ENCODE results near the gene COL21A1. TPM values are rescaled to one million over a fixed set of nuclear protein-coding genes. Genes with fewer than 3 reads are reported as not detected.

The COL21A1 gene
- total RNA-seq, 2 donors from 2014 or later, result not detected

DNA sequence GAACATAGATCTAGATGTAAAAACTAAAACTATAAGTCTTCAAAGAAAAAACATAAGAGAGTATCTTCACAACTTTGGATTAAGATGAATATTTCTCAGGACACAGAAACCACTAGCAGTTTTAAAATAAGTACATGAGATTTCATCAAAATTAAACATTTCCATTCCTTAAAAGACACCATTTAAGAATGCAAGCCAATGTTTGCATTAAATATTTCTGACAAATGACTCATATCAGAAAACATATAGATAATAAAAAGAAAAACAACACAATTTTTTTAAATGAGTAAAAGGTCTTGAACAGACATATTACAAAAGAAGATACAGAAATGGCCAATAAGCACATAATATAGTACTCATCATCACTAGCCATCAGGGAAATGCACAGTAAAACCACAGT lies 59.7 kb downstream of the COL21A1 start:
- no peak overlapping the region for H3K27ac Mint-ChIP-seq
- no peak overlapping the region for H3K4me3 Mint-ChIP-seq
- H3K4me1 Mint-ChIP-seq, result no peaks in the 10 kb centered on the region
- H3K9me3 Mint-ChIP-seq, result peaks cover 12% of the 10 kb centered on the region
- no peaks in the 10 kb centered on the region for H3K36me3 Mint-ChIP-seq (ENCODE audit: low read depth)
- ATAC-seq (replicated peaks), result no peak
- no peaks in the 10 kb centered on the region for H3K27me3 Mint-ChIP-seq

DNA sequence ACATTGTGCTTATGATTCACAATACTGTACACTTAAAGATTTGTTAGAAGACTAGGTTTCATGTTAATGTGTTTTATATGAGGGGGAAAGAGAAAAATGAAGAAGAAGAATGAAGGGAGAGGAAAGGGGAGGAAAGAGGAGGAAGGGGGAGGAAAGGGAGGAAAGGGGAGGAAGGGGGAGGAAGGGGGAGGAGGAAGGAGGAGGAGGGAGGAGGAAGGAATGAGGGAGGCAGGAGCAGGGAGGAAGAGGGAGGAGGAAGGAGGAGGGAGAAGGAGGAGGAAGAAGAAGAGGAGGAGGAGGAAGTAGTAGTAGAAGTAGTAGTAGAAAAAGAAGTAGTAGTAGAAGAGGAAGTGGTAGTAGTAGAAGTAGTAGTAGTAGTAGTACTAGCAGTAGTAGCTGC lies 70.6 kb downstream of the COL21A1 start:
- no peak overlapping the region for H3K27ac Mint-ChIP-seq
- no peak for ATAC-seq (replicated peaks)

DNA sequence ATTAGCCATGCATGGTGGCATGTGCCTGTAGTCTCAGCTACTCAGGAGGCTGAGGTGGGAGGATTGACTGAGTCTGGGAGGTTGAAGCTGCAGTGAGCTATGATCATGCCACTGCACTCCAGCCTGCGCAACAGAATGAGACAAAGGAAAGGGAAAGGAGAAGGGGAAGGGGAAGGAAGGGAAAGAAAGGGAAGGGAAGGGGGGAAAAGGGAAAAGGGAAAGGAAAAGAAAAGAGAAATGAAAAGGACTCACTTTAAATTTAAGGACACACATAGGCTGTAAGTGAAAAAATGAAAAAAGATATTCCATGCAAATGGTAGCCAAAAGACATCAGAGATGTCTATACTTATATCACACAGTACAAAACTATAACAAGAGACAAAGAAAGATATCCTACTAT lies 74.2 kb downstream of the COL21A1 start:
- no peak for ATAC-seq (replicated peaks)
- Mint-ChIP-seq H3K27ac (no peak overlapping the region), H3K36me3 (ENCODE audit: low read depth) (no peaks in the 10 kb centered on the region), H3K4me1 (no peaks in the 10 kb centered on the region), H3K9me3 (peaks cover 32% of the 10 kb centered on the region), H3K4me3 (no peak overlapping the region), H3K27me3 (no peaks in the 10 kb centered on the region)

More for the DNA sequence above, 70.6 kb downstream of the COL21A1 start:
- H3K27me3 Mint-ChIP-seq, result no peaks in the 10 kb centered on the region
- no peak overlapping the region for H3K4me3 Mint-ChIP-seq
- no peaks in the 10 kb centered on the region for H3K4me1 Mint-ChIP-seq
- H3K9me3 Mint-ChIP-seq, result peaks cover 24% of the 10 kb centered on the region
- H3K36me3 Mint-ChIP-seq (ENCODE audit: low read depth), result no peaks in the 10 kb centered on the region

DNA sequence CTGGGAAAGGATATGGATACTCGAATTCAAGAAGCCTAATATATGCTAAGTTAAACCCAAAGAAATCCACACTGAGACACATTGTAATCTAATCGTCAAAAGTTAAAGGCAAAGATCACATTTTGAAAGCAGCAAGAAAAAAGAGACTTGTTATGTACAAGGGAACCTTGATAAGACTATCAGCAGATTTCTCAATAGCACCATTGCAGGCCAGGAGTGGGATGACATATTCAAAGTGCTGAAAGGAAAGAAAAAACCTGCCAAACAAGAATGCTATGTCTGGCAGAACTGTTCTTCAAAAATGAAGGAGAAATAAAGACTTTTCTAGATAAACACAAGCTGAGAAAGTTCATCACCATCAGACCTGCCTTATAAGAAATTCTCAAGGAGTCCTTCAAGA lies 75.2 kb downstream of the COL21A1 start:
- Mint-ChIP-seq H3K9me3 (peaks cover 32% of the 10 kb centered on the region), H3K4me3 (no peak overlapping the region), H3K36me3 (ENCODE audit: low read depth) (no peaks in the 10 kb centered on the region), H3K4me1 (no peaks in the 10 kb centered on the region), H3K27me3 (no peaks in the 10 kb centered on the region), H3K27ac (no peak overlapping the region)
- no peak for ATAC-seq (replicated peaks)

DNA sequence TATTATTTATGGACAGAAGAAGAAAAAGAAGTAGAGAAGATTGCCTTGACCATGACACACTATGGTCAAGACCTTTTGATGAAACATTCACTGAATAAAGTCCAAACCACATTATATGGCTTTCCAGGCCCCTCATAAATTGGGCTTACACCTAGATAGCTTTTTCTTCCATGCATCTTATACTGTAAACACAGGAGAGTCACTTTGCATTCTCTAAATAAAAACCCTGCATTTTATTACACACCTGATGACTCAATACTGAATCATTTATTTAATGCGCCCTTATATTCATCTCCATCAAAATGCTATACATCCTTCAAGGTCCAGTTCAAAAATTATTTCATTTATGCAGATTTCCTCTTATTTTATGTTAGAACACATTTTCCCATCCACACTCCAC lies 78.0 kb downstream of the COL21A1 start:
- Mint-ChIP-seq H3K27ac (no peak overlapping the region), H3K4me1 (no peaks in the 10 kb centered on the region), H3K36me3 (ENCODE audit: low read depth) (no peaks in the 10 kb centered on the region), H3K27me3 (no peaks in the 10 kb centered on the region), H3K4me3 (no peak overlapping the region), H3K9me3 (peaks cover 17% of the 10 kb centered on the region)
- no peak for ATAC-seq (replicated peaks)

DNA sequence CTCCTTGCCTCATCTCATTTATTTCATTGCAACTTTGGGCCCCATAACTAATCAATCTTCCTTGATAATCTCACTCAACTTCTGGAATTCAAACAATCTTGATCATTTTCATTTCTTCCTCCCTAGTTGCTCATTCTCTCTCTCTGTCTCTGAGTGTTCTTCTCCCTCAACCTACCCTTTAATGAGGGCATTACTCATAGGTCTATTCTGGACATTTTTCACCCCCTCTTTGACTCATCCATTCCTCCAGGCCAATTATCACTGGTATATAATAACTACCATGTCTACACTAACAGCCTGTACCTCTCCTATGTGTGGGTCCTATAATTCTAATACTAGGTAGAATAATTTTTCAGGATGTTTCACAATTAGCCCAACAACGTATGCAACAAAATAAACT lies 78.8 kb downstream of the COL21A1 start:
- Mint-ChIP-seq H3K4me3 (no peak overlapping the region), H3K27me3 (no peaks in the 10 kb centered on the region), H3K4me1 (no peaks in the 10 kb centered on the region), H3K36me3 (ENCODE audit: low read depth) (no peaks in the 10 kb centered on the region), H3K27ac (no peak overlapping the region), H3K9me3 (peaks cover 17% of the 10 kb centered on the region)
- no peak for ATAC-seq (replicated peaks)

DNA sequence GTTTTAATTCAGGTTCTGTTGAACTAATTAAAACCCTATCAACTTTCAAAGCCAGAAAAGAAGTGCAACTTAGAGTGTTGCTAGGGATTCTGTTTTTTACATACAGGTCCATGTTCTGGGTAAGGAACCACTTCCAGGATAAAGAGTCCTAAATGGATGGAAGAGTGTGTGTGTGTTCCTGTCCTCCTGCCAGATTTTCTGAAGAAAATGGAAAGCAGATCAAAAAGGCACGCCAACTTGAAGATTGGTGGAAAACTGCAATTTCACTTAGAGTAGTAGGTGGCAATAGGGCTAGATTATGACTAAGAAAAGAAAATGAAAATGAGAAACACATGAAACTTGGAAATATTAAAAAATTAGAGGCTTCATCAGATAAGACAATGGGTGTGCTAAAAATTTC lies 85.3 kb downstream of the COL21A1 start:
- H3K27ac Mint-ChIP-seq, result no peak overlapping the region
- H3K4me1 Mint-ChIP-seq, result no peaks in the 10 kb centered on the region
- no peaks in the 10 kb centered on the region for H3K27me3 Mint-ChIP-seq
- no peak for ATAC-seq (replicated peaks)
- no peaks in the 10 kb centered on the region for H3K36me3 Mint-ChIP-seq (ENCODE audit: low read depth)
- H3K4me3 Mint-ChIP-seq, result no peak overlapping the region
- peaks cover 5% of the 10 kb centered on the region for H3K9me3 Mint-ChIP-seq

DNA sequence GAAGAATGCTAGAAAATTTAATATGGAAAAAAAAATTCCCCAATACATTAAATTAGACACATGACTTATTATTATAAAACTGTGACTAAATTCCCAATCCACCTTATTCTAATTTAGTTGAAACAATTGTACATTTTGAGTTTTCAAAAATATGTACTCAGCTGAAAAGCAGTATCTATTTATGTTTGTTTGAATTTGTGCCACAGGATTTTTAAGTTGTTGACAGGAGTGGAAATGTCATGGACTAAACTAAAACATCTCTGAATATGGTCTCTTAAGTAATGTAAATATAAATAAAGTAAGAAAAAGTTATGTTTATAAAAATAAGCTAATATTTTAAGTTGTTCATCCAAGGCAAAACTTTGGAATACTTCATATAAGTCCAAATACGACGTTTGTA lies 86.9 kb downstream of the COL21A1 start:
- H3K4me1 Mint-ChIP-seq, result no peaks in the 10 kb centered on the region
- H3K4me3 Mint-ChIP-seq, result no peak overlapping the region
- no peak for ATAC-seq (replicated peaks)
- H3K27ac Mint-ChIP-seq, result no peak overlapping the region
- no peaks in the 10 kb centered on the region for H3K36me3 Mint-ChIP-seq (ENCODE audit: low read depth)
- no peaks in the 10 kb centered on the region for H3K27me3 Mint-ChIP-seq
- H3K9me3 Mint-ChIP-seq, result peaks cover 11% of the 10 kb centered on the region

DNA sequence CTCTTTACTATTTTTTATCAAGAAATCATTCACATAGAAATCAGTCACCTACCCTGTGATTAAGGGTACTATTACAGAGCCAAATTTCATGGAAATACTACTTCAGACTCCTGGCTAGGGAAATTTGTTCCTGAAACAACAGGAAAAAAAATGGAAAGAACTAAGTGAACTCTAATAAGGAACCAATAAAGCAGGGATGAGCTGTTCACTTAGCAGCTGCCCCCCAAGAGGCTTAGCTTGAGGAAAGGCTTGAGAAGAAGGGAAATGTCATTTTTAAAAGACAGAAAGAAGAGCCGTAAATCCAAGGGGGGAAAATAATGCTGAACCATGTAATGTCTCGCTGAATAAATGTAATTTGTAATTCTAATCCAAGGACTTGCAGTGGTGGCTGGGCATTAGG lies 88.8 kb downstream of the COL21A1 start:
- Mint-ChIP-seq H3K36me3 (ENCODE audit: low read depth) (no peaks in the 10 kb centered on the region), H3K27ac (no peak overlapping the region), H3K9me3 (peaks cover 20% of the 10 kb centered on the region), H3K4me3 (no peak overlapping the region), H3K27me3 (no peaks in the 10 kb centered on the region), H3K4me1 (no peaks in the 10 kb centered on the region)
- no peak for ATAC-seq (replicated peaks)

DNA sequence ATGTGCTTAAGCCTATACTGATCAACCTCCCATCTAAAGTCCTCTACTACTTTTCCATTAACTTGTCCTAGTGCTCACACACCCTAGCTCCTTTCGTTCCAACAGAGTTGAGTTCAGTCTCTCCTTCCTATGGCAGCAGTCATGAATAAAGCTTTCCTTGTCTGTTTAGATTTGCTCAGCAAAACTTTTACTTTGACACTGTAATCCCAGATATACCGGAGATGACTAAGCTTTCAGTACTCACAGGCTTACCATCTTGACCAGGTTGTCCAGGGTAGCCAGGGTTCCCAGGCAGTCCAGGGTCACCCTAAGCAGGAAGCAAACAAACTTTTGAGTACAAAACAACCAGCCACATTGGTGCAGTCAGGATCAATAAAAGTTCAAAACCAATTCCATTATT lies 90.7 kb downstream of the COL21A1 start:
- peaks cover 18% of the 10 kb centered on the region for H3K9me3 Mint-ChIP-seq
- H3K36me3 Mint-ChIP-seq (ENCODE audit: low read depth), result no peaks in the 10 kb centered on the region
- no peak overlapping the region for H3K27ac Mint-ChIP-seq
- ATAC-seq (replicated peaks), result no peak
- no peaks in the 10 kb centered on the region for H3K27me3 Mint-ChIP-seq
- H3K4me1 Mint-ChIP-seq, result no peaks in the 10 kb centered on the region
- no peak overlapping the region for H3K4me3 Mint-ChIP-seq

DNA sequence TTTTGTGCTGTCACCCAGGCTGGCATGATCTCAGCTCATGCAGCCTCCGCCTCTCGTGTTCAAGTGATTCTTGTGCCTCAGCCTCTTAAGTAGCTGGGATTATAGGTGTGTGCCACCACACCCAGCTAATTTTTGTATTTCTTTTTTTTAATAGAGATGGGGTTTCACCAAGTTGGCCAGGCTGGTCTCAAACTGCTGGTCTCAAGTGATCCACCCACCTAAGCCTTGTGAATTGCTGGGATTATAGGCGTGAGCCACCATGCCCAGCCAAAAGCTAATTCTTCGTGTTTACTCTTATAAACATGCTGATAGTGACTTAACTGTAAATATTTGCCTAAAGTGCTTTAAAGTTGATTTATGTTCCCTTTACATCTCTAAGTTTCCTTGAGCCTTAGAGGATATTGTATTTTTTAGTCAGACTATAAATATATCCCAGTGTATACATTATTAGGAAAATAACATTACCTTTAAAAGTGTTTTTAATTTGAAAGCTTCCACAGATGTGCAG lies 91.7 kb downstream of the COL21A1 start:
- no peak overlapping the region for H3K4me3 Mint-ChIP-seq
- peaks cover 18% of the 10 kb centered on the region for H3K9me3 Mint-ChIP-seq
- H3K36me3 Mint-ChIP-seq (ENCODE audit: low read depth), result no peaks in the 10 kb centered on the region
- no peaks in the 10 kb centered on the region for H3K27me3 Mint-ChIP-seq
- ATAC-seq (replicated peaks), result no peak
- no peaks in the 10 kb centered on the region for H3K4me1 Mint-ChIP-seq
- no peak overlapping the region for H3K27ac Mint-ChIP-seq

DNA sequence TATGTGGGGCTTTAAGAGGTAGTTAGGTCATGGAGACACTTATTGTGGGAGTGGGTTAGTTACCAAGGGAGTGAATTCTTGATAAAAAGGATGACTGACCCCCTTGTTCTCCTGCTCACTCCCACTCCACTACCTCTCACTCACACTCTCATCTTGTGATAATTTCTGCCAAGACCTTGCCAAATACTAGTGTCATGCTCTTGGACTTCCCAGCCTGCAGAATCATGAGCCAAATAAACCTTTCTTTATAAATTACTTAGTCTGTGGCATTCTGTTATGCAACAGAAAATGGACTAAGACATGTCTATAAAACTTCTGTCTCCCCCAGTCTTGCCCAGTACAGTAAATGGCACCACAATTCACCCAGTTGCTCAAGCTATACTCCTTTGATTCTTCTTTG lies 93.3 kb downstream of the COL21A1 start:
- peaks cover 26% of the 10 kb centered on the region for H3K9me3 Mint-ChIP-seq
- H3K27ac Mint-ChIP-seq, result no peak overlapping the region
- no peak for ATAC-seq (replicated peaks)
- H3K36me3 Mint-ChIP-seq (ENCODE audit: low read depth), result no peaks in the 10 kb centered on the region
- H3K27me3 Mint-ChIP-seq, result no peaks in the 10 kb centered on the region
- no peaks in the 10 kb centered on the region for H3K4me1 Mint-ChIP-seq
- no peak overlapping the region for H3K4me3 Mint-ChIP-seq

DNA sequence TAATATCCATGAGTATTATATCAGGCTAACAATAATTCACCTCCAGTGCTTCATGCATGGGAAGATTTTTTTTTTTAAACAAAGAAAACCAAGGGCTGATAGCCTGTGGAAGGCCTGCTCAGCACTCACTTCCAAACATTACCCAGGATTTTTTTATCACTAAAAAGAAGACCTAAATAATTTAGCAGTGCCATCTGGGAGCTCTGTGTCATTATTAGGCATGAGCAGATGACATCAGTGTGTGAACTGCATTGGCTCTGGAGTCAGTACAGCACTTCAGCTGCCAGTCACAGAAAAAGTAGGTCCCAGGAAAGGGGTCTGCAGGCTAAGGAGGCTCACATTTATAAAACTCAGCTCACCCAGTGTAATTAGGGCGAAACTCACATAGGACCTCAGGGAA lies 94.8 kb downstream of the COL21A1 start:
- H3K4me3 Mint-ChIP-seq, result no peak overlapping the region
- peaks cover 30% of the 10 kb centered on the region for H3K9me3 Mint-ChIP-seq
- no peaks in the 10 kb centered on the region for H3K36me3 Mint-ChIP-seq (ENCODE audit: low read depth)
- no peaks in the 10 kb centered on the region for H3K27me3 Mint-ChIP-seq
- ATAC-seq (replicated peaks), result no peak
- no peak overlapping the region for H3K27ac Mint-ChIP-seq
- H3K4me1 Mint-ChIP-seq, result no peaks in the 10 kb centered on the region

DNA sequence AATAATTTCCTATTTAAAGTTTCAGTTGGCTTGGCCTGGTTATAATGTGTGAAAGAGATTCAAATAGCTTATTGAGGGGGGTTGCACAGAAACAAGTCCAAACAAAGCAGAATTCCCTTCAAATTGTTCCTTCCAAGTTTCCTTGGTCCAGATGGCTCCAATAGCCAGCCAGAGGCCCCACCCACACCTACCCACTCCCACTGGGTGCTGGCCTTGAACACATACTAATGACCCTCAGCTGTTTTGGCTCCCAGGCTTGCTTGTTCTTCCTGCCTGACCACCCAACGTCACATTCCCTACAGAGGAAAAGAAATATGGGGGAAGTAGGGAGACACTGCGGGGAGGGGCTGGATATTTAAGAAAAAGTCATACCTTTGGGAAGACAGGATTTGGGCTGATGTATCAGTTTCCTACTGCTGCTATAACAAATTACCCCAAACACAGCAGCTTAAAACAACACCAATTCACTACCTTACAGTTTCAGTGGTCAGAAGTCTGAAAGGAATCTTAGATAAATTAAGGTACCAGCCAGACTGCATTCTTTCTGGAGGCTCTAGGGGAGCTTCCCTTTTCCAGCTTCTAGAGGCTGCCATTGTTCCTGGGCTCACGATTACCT lies 95.7 kb downstream of the COL21A1 start:
- Mint-ChIP-seq H3K9me3 (peaks cover 29% of the 10 kb centered on the region), H3K4me3 (no peak overlapping the region), H3K4me1 (no peaks in the 10 kb centered on the region), H3K36me3 (ENCODE audit: low read depth) (no peaks in the 10 kb centered on the region), H3K27me3 (no peaks in the 10 kb centered on the region), H3K27ac (no peak overlapping the region)
- no peak for ATAC-seq (replicated peaks)

DNA sequence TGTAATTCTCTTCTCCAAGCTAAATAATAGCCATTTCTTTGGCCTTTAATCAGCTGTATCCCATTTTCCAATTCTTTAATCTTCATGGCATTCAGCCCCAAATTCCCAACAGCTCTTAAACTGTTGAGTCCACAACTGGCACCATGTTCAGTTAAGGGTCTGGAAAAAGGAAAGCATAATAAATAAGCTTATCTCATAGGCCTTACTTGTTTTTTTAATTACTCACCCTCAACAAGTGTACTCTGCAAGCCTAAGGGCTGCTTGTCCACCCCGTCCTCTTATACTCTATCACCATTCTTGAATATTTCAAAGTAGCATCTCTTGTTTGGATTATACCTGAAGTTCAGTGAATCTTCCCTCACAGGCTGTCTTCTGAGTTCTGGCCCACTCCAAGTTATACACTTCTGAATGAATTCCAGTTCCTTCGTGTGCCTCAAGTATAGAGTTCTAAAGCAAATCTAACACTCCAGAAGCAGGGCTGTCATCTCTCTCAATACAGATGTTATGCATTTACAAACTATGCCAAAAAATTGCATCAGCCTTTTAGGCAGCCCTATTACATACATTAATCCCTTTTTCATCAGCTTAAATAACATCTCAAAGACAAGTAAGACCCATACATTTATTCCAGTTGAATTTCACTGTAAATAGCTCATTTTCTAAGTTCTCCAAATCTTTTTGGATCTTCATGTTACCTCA lies 98.7 kb downstream of the COL21A1 start:
- Mint-ChIP-seq H3K4me3 (no peak overlapping the region), H3K27ac (no peak overlapping the region), H3K36me3 (ENCODE audit: low read depth) (no peaks in the 10 kb centered on the region), H3K27me3 (no peaks in the 10 kb centered on the region), H3K4me1 (no peaks in the 10 kb centered on the region), H3K9me3 (peaks cover 16% of the 10 kb centered on the region)
- no peak for ATAC-seq (replicated peaks)

Data from activated T-helper 17 cell treated with anti-CD3 and anti-CD28 coated beads, Interleukin-2, amount 50 U/mL, for 72 hours (primary cell).